OCI-LY1 (cell line): ENCODE measurements around the gene LGR4.

ENCODE experiments used
- H2AFZ ChIP-seq: fragments of 200-600 bp; sonication (generic), shearing (Covaris generic); 2 replicates; pipeline ENCODE4 v1.6.0; 2014; ENCODE audit warnings: antibody characterized with exemption, mild to moderate bottlenecking, low read length
- H3F3A ChIP-seq: fragments of 200-600 bp; sonication (generic), shearing (Covaris generic); 2 replicates; pipeline ENCODE4 v1.6.0; 2014; ENCODE audit warnings: mild to moderate bottlenecking, antibody characterized with exemption, low read length, moderate library complexity; ENCODE audit not compliant: insufficient read depth
- H3K27ac ChIP-seq: fragments of 200-600 bp; sonication (generic); 2 replicates; pipeline ENCODE4 v1.5.1; 2014; ENCODE audit warnings: low read length, mixed run types, mild to moderate bottlenecking, low read depth; ENCODE audit not compliant: poor library complexity, severe bottlenecking
- H3K27me3 ChIP-seq: fragments of 200-600 bp; sonication (generic); 2 replicates; pipeline ENCODE4 v1.6.0; 2014; ENCODE audit warnings: antibody characterized with exemption, mild to moderate bottlenecking, low read length, moderate library complexity; ENCODE audit not compliant: insufficient read depth
- H3K36me3 ChIP-seq: fragments of 200-600 bp; sonication (generic); 2 replicates; pipeline ENCODE4 v1.6.1; 2014; ENCODE audit warnings: mild to moderate bottlenecking, antibody characterized with exemption, low read length, moderate library complexity, mixed read lengths; ENCODE audit not compliant: insufficient read depth
- H3K4me1 ChIP-seq: fragments of 200-600 bp; sonication (generic); 2 replicates; pipeline ENCODE4 v1.5.1; 2014; ENCODE audit warnings: mild to moderate bottlenecking, low read length, moderate library complexity; ENCODE audit not compliant: insufficient read depth, severe bottlenecking
- H3K4me2 ChIP-seq: fragments of 200-600 bp; sonication (generic), shearing (Covaris generic); 2 replicates; pipeline ENCODE4 v1.6.1; 2014; ENCODE audit warnings: low read length
- H3K4me3 ChIP-seq: fragments of 200-600 bp; sonication (generic); 2 replicates; pipeline ENCODE4 v1.5.1; 2014; ENCODE audit warnings: low read length, low read depth, mild to moderate bottlenecking, mixed read lengths; ENCODE audit not compliant: poor library complexity, severe bottlenecking
- H3K79me2 ChIP-seq: fragments of 200-600 bp; shearing (Covaris generic); 2 replicates; pipeline ENCODE4 v1.6.1; 2016; ENCODE audit warnings: mixed run types, low read length, mixed read lengths; ENCODE audit not compliant: insufficient read depth
- H3K9ac ChIP-seq: fragments of 200-600 bp; sonication (generic), shearing (Covaris generic); 2 replicates; pipeline ENCODE4 v1.6.1; 2014; ENCODE audit warnings: mild to moderate bottlenecking, low read length, mixed read lengths
- H3K9me2 ChIP-seq: fragments of 200-600 bp; sonication (generic), shearing (Covaris generic); 2 replicates; pipeline ENCODE4 v1.6.1; 2014; ENCODE audit warnings: low read depth, mild to moderate bottlenecking, low read length, mixed read lengths
- H3K9me3 ChIP-seq: fragments of 200-600 bp; shearing (Covaris generic); 2 replicates; pipeline ENCODE4 v1.6.1; 2014; ENCODE audit warnings: low read length, mixed read lengths
- H4K20me1 ChIP-seq: fragments of 200-600 bp; sonication (generic), shearing (Covaris generic); 2 replicates; pipeline ENCODE4 v1.6.0; 2016; ENCODE audit warnings: mild to moderate bottlenecking, low read length; ENCODE audit not compliant: insufficient read depth
- EZH2 ChIP-seq: fragments of 200-600 bp; sonication (generic), shearing (Covaris generic); IDR thresholded peaks from 2 replicates; pipeline ENCODE4 v1.8.0; 2017; ENCODE audit warnings: borderline replicate concordance, mixed run types, mild to moderate bottlenecking, antibody characterized with exemption, low read length, moderate library complexity, mixed read lengths
- TF ChIP-seq, protein P1 (sequence below): fragments of 200-600 bp; sonication (generic), shearing (Covaris generic); IDR thresholded peaks from 2 replicates; pipeline ENCODE4 v1.5.1; 2017; ENCODE audit warnings: mild to moderate bottlenecking, antibody characterized with exemption, low read length, moderate library complexity, mixed read lengths

The LGR4 gene

DNA sequence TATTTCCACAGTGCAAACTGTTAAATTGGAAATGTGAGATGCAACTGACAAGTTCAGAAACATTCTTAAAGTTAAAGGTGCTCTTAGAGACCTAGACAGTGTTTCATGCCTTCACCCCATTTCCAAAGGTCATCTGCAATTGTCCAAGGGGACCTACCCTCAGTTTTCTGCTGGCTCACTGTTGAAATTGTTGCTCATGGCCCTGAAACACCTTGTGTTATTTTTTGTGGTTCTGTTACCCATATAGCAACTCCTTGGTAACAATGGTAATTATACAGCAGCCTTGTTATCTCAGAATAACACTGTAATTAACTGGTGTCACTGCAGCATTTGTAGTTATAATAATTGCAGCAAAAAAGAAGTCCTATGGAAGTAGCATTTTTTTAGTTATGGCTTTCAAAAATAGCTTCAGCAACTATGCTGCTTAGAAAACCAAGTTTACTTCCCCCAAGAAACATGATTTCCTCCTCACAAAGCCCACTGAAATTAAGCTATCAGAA, 60.3 kb downstream of the LGR4 start:
- no peak overlapping the region for H3K9ac ChIP-seq
- H4K20me1 ChIP-seq, result no peaks in the 10 kb centered on the region
- no peaks in the 10 kb centered on the region for H3K9me3 ChIP-seq
- H3F3A ChIP-seq, result no peaks in the 10 kb centered on the region
- no peaks in the 10 kb centered on the region for H3K9me2 ChIP-seq
- no peak overlapping the region for H3K4me2 ChIP-seq
- H3K27me3 ChIP-seq, result no peaks in the 10 kb centered on the region
- TF ChIP-seq, protein P1, sequence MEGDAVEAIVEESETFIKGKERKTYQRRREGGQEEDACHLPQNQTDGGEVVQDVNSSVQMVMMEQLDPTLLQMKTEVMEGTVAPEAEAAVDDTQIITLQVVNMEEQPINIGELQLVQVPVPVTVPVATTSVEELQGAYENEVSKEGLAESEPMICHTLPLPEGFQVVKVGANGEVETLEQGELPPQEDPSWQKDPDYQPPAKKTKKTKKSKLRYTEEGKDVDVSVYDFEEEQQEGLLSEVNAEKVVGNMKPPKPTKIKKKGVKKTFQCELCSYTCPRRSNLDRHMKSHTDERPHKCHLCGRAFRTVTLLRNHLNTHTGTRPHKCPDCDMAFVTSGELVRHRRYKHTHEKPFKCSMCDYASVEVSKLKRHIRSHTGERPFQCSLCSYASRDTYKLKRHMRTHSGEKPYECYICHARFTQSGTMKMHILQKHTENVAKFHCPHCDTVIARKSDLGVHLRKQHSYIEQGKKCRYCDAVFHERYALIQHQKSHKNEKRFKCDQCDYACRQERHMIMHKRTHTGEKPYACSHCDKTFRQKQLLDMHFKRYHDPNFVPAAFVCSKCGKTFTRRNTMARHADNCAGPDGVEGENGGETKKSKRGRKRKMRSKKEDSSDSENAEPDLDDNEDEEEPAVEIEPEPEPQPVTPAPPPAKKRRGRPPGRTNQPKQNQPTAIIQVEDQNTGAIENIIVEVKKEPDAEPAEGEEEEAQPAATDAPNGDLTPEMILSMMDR, result no peak
- TF ChIP-seq EZH2, result no peak
- H2AFZ ChIP-seq, result no peak overlapping the region
- no peaks in the 10 kb centered on the region for H3K4me1 ChIP-seq
- no peaks in the 10 kb centered on the region for H3K36me3 ChIP-seq
- H3K27ac ChIP-seq, result no peak overlapping the region
- H3K79me2 ChIP-seq, result no peaks in the 10 kb centered on the region
- H3K4me3 ChIP-seq, result no peak overlapping the region

DNA sequence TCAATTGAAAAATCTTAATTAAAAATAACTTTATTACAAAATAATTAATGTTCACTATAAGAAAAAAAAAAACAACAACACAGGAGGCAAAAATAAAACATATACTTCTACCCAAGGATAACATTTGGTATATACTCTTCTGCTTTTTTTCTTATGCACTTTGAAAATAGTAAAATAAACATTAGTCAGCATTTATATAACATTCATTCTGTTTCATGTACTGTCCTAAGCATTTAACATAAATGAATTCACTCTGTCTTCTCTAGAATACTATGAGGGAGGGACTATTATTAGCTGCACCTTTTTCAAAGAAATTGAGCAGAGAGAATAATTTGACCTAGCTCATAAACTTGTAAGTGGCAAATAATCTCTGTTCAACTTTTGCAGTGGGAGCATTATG, 61.3 kb downstream of the LGR4 start:
- Histone ChIP-seq H3K4me3 (no peak overlapping the region), H3K27ac (no peak overlapping the region), H3K79me2 (no peaks in the 10 kb centered on the region), H2AFZ (no peak overlapping the region), H3K4me2 (no peak overlapping the region), H3K27me3 (no peaks in the 10 kb centered on the region), H3K4me1 (no peaks in the 10 kb centered on the region), H3K36me3 (no peaks in the 10 kb centered on the region), H4K20me1 (no peaks in the 10 kb centered on the region), H3K9me3 (no peaks in the 10 kb centered on the region), H3F3A (no peaks in the 10 kb centered on the region), H3K9me2 (no peaks in the 10 kb centered on the region), H3K9ac (no peak overlapping the region)
- TF ChIP-seq, protein P1, result no peak
- TF ChIP-seq EZH2, result no peak

DNA sequence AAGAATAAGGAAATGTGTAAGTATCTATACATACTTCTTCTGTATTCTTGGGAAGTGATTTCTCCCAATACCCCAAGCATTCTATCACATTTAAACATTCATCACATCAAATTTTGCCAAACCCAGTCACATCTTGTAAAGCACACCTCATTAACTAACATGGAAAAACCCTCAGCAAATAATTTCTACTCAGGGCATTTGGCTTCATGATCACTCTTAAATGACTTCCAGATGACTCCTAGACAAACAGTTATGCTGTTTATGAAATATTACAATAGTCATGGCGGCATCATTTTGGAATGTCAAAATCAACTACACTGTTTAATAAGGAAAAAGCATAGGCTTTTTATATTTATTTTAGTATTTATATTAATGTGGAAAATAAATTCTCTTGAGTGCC, 62.3 kb downstream of the LGR4 start:
- Histone ChIP-seq H3K4me2 (no peak overlapping the region), H3K4me3 (no peak overlapping the region), H3K79me2 (no peaks in the 10 kb centered on the region), H3F3A (no peaks in the 10 kb centered on the region), H3K9me3 (no peaks in the 10 kb centered on the region), H3K27me3 (no peaks in the 10 kb centered on the region), H2AFZ (no peak overlapping the region), H3K9ac (no peak overlapping the region), H3K4me1 (no peaks in the 10 kb centered on the region), H3K9me2 (no peaks in the 10 kb centered on the region), H3K36me3 (no peaks in the 10 kb centered on the region), H4K20me1 (no peaks in the 10 kb centered on the region), H3K27ac (no peak overlapping the region)
- TF ChIP-seq, protein P1, result no peak
- TF ChIP-seq EZH2, result no peak
